Measurements from ENCODE around the gene EYA3.

Gene EYA3

GRCh38 chr1:28088168-28088961 is at the start of gene EYA3:
TSS of gene EYA3 (minus strand) at chr1:28088610. CDS start at chr1:28058026, 30,584 bp downstream.
- DNase-seq, result peak; percentile 98

GRCh38 chr1:28136922-28137613 is 48.7 kb upstream of the EYA3 start:
- DNase-seq, result no peak

GRCh38 chr1:28136169-28136921 is 47.9 kb upstream of the EYA3 start:
- no peak for DNase-seq

- no peak for DNase-seq
These were observed 47.2 kb upstream of the EYA3 start for GRCh38 chr1:28135371-28136168.

GRCh38 chr1:28134651-28135207 is 46.3 kb upstream of the EYA3 start:
- no peak for DNase-seq

- no peak for DNase-seq
These were observed 44.1 kb upstream of the EYA3 start for GRCh38 chr1:28132171-28133167.

GRCh38 chr1:28130901-28131300 is 42.5 kb upstream of the EYA3 start:
- DNase-seq, result no peak

GRCh38 chr1:28129150-28129549 is 40.7 kb upstream of the EYA3 start:
- DNase-seq, result no peak

GRCh38 chr1:28127617-28128257 is 39.3 kb upstream of the EYA3 start:
- no peak for DNase-seq

GRCh38 chr1:28126783-28127490 is 38.5 kb upstream of the EYA3 start:
- no peak for DNase-seq

GRCh38 chr1:28126212-28126611 is 37.8 kb upstream of the EYA3 start:
- DNase-seq, result no peak

GRCh38 chr1:28123461-28123961 is 35.1 kb upstream of the EYA3 start:
- no peak for DNase-seq

GRCh38 chr1:28122183-28122582 is 33.8 kb upstream of the EYA3 start:
- no peak for DNase-seq

GRCh38 chr1:28119556-28119955 is 31.1 kb upstream of the EYA3 start:
- no peak for DNase-seq

GRCh38 chr1:28118640-28119307 is 30.4 kb upstream of the EYA3 start:
- no peak for DNase-seq

- no peak for DNase-seq
These were observed 26.9 kb upstream of the EYA3 start for GRCh38 chr1:28115267-28115666.

- no peak for DNase-seq
These were observed 26.4 kb upstream of the EYA3 start for GRCh38 chr1:28114844-28115243.

GRCh38 chr1:28113242-28113572 is 24.8 kb upstream of the EYA3 start:
- no peak for DNase-seq
